A549 (cell line): ENCODE results near the gene C19orf53.

ENCODE experiments used
- CHD4 ChIP-seq: fragments of 200-600 bp; sonication (generic); IDR thresholded peaks from 2 replicates; pipeline ENCODE4 v1.6.1; 2016; ENCODE audit warnings: antibody characterized with exemption, mild to moderate bottlenecking, borderline replicate concordance
- EHMT2 ChIP-seq: fragments of 200-600 bp; sonication (generic); IDR thresholded peaks from 2 replicates; pipeline ENCODE4 v1.6.1; 2016; ENCODE audit warnings: antibody characterized with exemption, low read depth, mild to moderate bottlenecking, moderate library complexity
- ESRRA ChIP-seq: fragments of 150-350 bp; IDR thresholded peaks from 2 replicates; pipeline ENCODE4 v1.6.1; 2014; ENCODE audit warnings: mild to moderate bottlenecking, low read length, borderline replicate concordance
- JUN ChIP-seq, 2 experiments: fragments of >200 bp; sonication (Bioruptor Twin); formaldehyde crosslinking; IDR thresholded peaks; 2 replicates in 1 of 2; 3 replicates in 1 of 2; pipeline ENCODE4 v1.6.1; 2016 to 2017
- MYC ChIP-seq: IDR thresholded peaks from 2 replicates; pipeline ENCODE4 v1.6.1; 2012; ENCODE audit warnings: mild to moderate bottlenecking, inconsistent platforms, low read length, improper control_type of control experiment, borderline replicate concordance
- POLR2A ChIP-seq: IDR thresholded peaks from 2 replicates; pipeline ENCODE4 v1.6.1; 2012; ENCODE audit warnings: mild to moderate bottlenecking, low read length
- RAD21 ChIP-seq, 2 experiments: fragments of >200 bp in 1 of 2; sonication (Bioruptor Twin) in 1 of 2; formaldehyde crosslinking in 1 of 2; IDR thresholded peaks in 1 of 2; conservative IDR thresholded peaks in 1 of 2; 2 replicates in 1 of 2; 3 replicates in 1 of 2; pipeline ENCODE4 v1.6.1; 2012 to 2018; ENCODE audit warnings: inconsistent platforms in 1 of 2
- ZFP36 ChIP-seq: fragments of 450-650 bp; IDR thresholded peaks from 2 replicates; pipeline ENCODE4 v1.6.1; 2014; ENCODE audit warnings: borderline replicate concordance; ENCODE audit not compliant: partially characterized antibody
- ZNF302 ChIP-seq: fragments of 250-450 bp; sonication (Bioruptor Pico); IDR thresholded peaks from 2 replicates; pipeline ENCODE4 v1.9.0; 2021; ENCODE audit warnings: inconsistent platforms, mild to moderate bottlenecking, moderate library complexity
- TF ChIP-seq, protein P1 (sequence below): fragments of 450-650 bp; IDR thresholded peaks from 2 replicates; pipeline ENCODE4 v1.6.1; 2014; ENCODE audit warnings: antibody characterized with exemption
- TF ChIP-seq, protein P2 (sequence below): fragments of >200 bp; sonication (Bioruptor Twin); formaldehyde crosslinking; IDR thresholded peaks from 3 replicates; pipeline ENCODE4 v1.5.1; 2016
- TF ChIP-seq, protein P3 (sequence below): fragments of 200-600 bp; sonication (generic); IDR thresholded peaks from 2 replicates; pipeline ENCODE4 v1.6.1; 2016; ENCODE audit warnings: antibody characterized with exemption, mild to moderate bottlenecking, moderate library complexity

DNA sequence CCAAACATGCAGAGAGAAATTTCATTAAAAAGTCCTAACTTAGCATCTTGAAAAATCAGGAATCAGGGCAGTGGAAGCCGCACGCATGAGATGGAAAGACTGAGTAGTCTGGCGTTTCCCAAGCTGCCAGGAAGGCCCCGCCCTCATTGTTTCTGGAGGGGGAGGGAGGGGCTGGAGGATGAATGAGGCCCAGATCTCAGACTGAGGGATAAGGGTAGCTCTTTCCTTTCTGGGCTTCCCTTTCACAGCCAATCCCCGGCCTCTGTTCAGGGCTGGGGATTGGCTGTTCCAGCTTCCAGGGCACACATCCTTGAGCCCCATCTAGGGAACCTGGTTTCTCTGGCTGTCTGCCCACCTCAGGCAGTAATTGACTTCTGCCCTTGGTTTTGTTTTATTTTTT lies 7.3 kb downstream of the C19orf53 start:
- no peak for TF ChIP-seq CHD4
- no peak for TF ChIP-seq POLR2A
- TF ChIP-seq JUN (IDR thresholded peaks at IDR 0.05) = no peak
- TF ChIP-seq, protein P1, sequence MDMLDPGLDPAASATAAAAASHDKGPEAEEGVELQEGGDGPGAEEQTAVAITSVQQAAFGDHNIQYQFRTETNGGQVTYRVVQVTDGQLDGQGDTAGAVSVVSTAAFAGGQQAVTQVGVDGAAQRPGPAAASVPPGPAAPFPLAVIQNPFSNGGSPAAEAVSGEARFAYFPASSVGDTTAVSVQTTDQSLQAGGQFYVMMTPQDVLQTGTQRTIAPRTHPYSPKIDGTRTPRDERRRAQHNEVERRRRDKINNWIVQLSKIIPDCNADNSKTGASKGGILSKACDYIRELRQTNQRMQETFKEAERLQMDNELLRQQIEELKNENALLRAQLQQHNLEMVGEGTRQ = no peak
- TF ChIP-seq, protein P2, sequence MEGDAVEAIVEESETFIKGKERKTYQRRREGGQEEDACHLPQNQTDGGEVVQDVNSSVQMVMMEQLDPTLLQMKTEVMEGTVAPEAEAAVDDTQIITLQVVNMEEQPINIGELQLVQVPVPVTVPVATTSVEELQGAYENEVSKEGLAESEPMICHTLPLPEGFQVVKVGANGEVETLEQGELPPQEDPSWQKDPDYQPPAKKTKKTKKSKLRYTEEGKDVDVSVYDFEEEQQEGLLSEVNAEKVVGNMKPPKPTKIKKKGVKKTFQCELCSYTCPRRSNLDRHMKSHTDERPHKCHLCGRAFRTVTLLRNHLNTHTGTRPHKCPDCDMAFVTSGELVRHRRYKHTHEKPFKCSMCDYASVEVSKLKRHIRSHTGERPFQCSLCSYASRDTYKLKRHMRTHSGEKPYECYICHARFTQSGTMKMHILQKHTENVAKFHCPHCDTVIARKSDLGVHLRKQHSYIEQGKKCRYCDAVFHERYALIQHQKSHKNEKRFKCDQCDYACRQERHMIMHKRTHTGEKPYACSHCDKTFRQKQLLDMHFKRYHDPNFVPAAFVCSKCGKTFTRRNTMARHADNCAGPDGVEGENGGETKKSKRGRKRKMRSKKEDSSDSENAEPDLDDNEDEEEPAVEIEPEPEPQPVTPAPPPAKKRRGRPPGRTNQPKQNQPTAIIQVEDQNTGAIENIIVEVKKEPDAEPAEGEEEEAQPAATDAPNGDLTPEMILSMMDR = no peak
- no peak for TF ChIP-seq ZFP36
- TF ChIP-seq RAD21 (conservative IDR thresholded peaks at IDR 0.05 in 1 of 2, IDR thresholded peaks at IDR 0.05 in 1 of 2) = no peak
- no peak for TF ChIP-seq ESRRA
- TF ChIP-seq MYC = no peak
- no peak for TF ChIP-seq EHMT2
- TF ChIP-seq ZNF302 = no peak
- TF ChIP-seq, protein P3, sequence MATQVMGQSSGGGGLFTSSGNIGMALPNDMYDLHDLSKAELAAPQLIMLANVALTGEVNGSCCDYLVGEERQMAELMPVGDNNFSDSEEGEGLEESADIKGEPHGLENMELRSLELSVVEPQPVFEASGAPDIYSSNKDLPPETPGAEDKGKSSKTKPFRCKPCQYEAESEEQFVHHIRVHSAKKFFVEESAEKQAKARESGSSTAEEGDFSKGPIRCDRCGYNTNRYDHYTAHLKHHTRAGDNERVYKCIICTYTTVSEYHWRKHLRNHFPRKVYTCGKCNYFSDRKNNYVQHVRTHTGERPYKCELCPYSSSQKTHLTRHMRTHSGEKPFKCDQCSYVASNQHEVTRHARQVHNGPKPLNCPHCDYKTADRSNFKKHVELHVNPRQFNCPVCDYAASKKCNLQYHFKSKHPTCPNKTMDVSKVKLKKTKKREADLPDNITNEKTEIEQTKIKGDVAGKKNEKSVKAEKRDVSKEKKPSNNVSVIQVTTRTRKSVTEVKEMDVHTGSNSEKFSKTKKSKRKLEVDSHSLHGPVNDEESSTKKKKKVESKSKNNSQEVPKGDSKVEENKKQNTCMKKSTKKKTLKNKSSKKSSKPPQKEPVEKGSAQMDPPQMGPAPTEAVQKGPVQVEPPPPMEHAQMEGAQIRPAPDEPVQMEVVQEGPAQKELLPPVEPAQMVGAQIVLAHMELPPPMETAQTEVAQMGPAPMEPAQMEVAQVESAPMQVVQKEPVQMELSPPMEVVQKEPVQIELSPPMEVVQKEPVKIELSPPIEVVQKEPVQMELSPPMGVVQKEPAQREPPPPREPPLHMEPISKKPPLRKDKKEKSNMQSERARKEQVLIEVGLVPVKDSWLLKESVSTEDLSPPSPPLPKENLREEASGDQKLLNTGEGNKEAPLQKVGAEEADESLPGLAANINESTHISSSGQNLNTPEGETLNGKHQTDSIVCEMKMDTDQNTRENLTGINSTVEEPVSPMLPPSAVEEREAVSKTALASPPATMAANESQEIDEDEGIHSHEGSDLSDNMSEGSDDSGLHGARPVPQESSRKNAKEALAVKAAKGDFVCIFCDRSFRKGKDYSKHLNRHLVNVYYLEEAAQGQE = no peak
